SK-N-SH (cell line): ENCODE measurements around the gene PKP2. TPM values are rescaled to one million over a fixed set of nuclear protein-coding genes. Genes with fewer than 3 reads are reported as not detected.

Source experiments
- CTCF ChIA-PET: fragments of 300-600, 350-600 bp; formaldehyde crosslinking; extraction: SDS; loops from one replicate; lab custom pipeline; 2021; lab: Yijun Ruan, JAX
- POLR2A ChIA-PET: fragments of 350-600 bp; sonication (Branson Sonifier 250); formaldehyde crosslinking; extraction: SDS; loops from one replicate; lab custom pipeline; 2020; ENCODE audit warnings: antibody characterized with exemption, inconsistent platforms; lab: Yijun Ruan, JAX
- DNase-seq: peaks from one replicate; pipeline ENCODE4 v3.0.0; 2012
- H2AFZ ChIP-seq: fragments of 200-600 bp; sonication (generic); 2 replicates; pipeline ENCODE4 v1.8.1; 2016; ENCODE audit warnings: antibody characterized with exemption, mild to moderate bottlenecking, low read depth
- H3F3A ChIP-seq: fragments of 200-600 bp; sonication (generic); replicated peaks from 2 replicates; pipeline ENCODE3; 2016; ENCODE audit warnings: antibody characterized with exemption, mild to moderate bottlenecking; ENCODE audit not compliant: insufficient read depth
- H3K27ac ChIP-seq, 2 experiments: fragments of 200-500 bp in 1 of 2; fragments of 200-600 bp in 1 of 2; sonication (Bioruptor generic) in 1 of 2; sonication (generic), shearing (Covaris generic) in 1 of 2; 2 replicates each; pipeline versions ENCODE4 v1.5.1 to v1.6.1; 2014 to 2016; ENCODE audit warnings: low read depth in 2 of 2, inconsistent platforms in 1 of 2, low read length in 1 of 2, mild to moderate bottlenecking in 1 of 2, mixed read lengths in 1 of 2
- H3K27me3 ChIP-seq: fragments of 200-600 bp; sonication (generic), shearing (Covaris generic); 2 replicates; pipeline ENCODE4 v1.6.1; 2016; ENCODE audit warnings: mixed run types; ENCODE audit not compliant: insufficient read depth
- H3K36me3 ChIP-seq, 2 experiments: fragments of 200-500 bp in 1 of 2; fragments of 200-600 bp in 1 of 2; sonication (Bioruptor generic) in 1 of 2; sonication (generic) in 1 of 2; replicated peaks in 1 of 2; 2 replicates each; pipeline versions ENCODE3 to v1.5.1; 2014 to 2016; ENCODE audit warnings: low read length in 1 of 2, mild to moderate bottlenecking in 1 of 2; ENCODE audit not compliant: insufficient read depth in 2 of 2, control insufficient read depth in 1 of 2
- H3K4me1 ChIP-seq, 2 experiments: fragments of 200-500 bp in 1 of 2; fragments of 200-600 bp in 1 of 2; sonication (Bioruptor generic) in 1 of 2; sonication (generic), shearing (Covaris generic) in 1 of 2; 2 replicates each; pipeline versions ENCODE4 v1.5.1 to v1.6.1; 2014 to 2016; ENCODE audit warnings: low read depth in 1 of 2, low read length in 1 of 2, mixed run types in 1 of 2; ENCODE audit not compliant: insufficient read depth in 2 of 2, control insufficient read depth in 1 of 2
- H3K4me2 ChIP-seq: fragments of 200-600 bp; sonication (generic), shearing (Covaris generic); 2 replicates; pipeline ENCODE4 v1.6.1; 2017; ENCODE audit warnings: mixed run types
- H3K4me3 ChIP-seq, 2 experiments: fragments of 200-500 bp in 1 of 2; fragments of 200-600 bp in 1 of 2; sonication (Bioruptor generic) in 1 of 2; sonication (generic), shearing (Covaris generic) in 1 of 2; 2 replicates each; pipeline versions ENCODE4 v1.5.1 to v1.8.1; 2014 to 2016; ENCODE audit warnings: low read depth in 2 of 2, inconsistent platforms in 1 of 2, low read length in 1 of 2, mild to moderate bottlenecking in 1 of 2, mixed read lengths in 1 of 2, moderate library complexity in 1 of 2
- H3K79me2 ChIP-seq: fragments of 200-600 bp; sonication (generic); 2 replicates; pipeline ENCODE4 v1.8.1; 2017; ENCODE audit warnings: mild to moderate bottlenecking; ENCODE audit not compliant: insufficient read depth
- H3K9ac ChIP-seq: fragments of 200-600 bp; sonication (generic); 2 replicates; pipeline ENCODE4 v1.6.1; 2017; ENCODE audit warnings: mixed run types
- H3K9me2 ChIP-seq: fragments of 200-600 bp; sonication (generic); 2 replicates; pipeline ENCODE4 v1.6.1; 2017; ENCODE audit warnings: mixed run types
- H3K9me3 ChIP-seq: fragments of 200-600 bp; sonication (generic); 2 replicates; pipeline ENCODE4 v1.6.1; 2017; ENCODE audit warnings: mixed run types, mild to moderate bottlenecking, moderate library complexity
- H4K20me1 ChIP-seq: fragments of 200-600 bp; sonication (generic); 2 replicates; pipeline ENCODE4 v1.6.1; 2017; ENCODE audit warnings: mild to moderate bottlenecking, mixed run types; ENCODE audit not compliant: insufficient read depth
- CTCF ChIP-seq: fragments of 200-600 bp; sonication (generic); IDR thresholded peaks from 2 replicates; pipeline ENCODE4 v1.6.1; 2017; ENCODE audit warnings: antibody characterized with exemption, mild to moderate bottlenecking, moderate library complexity
- EP300 ChIP-seq, 2 experiments: IDR thresholded peaks; 2 replicates each; pipeline versions ENCODE4 v1.4.0 to v1.6.1; 2012; ENCODE audit warnings: borderline replicate concordance in 1 of 2, low read depth in 1 of 2, low read length in 1 of 2
- EZH2phosphoT487 ChIP-seq: fragments of 200-600 bp; sonication (generic); IDR thresholded peaks from 2 replicates; pipeline ENCODE4 v1.6.1; 2017; ENCODE audit warnings: low read depth, mixed run types, mild to moderate bottlenecking, antibody characterized with exemption, moderate library complexity, borderline replicate concordance
- FOXJ3 ChIP-seq: sonication (generic); formaldehyde crosslinking; IDR thresholded peaks from 2 replicates; pipeline ENCODE4 v1.5.1; 2020; ENCODE audit warnings: mild to moderate bottlenecking, missing genetic modification reagents
- FOXM1 ChIP-seq: IDR thresholded peaks from 2 replicates; pipeline ENCODE4 v1.4.0; 2012; ENCODE audit warnings: low read depth, mild to moderate bottlenecking
- GABPA ChIP-seq: IDR thresholded peaks from 2 replicates; pipeline ENCODE4 v1.4.0; 2012; ENCODE audit warnings: low read depth, mild to moderate bottlenecking
- JUND ChIP-seq: IDR thresholded peaks from 2 replicates; pipeline ENCODE4 v1.4.0; 2012
- MXI1 ChIP-seq: IDR thresholded peaks from 2 replicates; pipeline ENCODE4 v1.6.1; 2012; ENCODE audit warnings: mild to moderate bottlenecking, low read depth, low read length, improper control_type of control experiment
- NFIC ChIP-seq: IDR thresholded peaks from 2 replicates; pipeline ENCODE4 v1.4.0; 2012; ENCODE audit warnings: borderline replicate concordance
- NRF1 ChIP-seq: IDR thresholded peaks from 2 replicates; pipeline ENCODE4 v1.6.1; 2012; ENCODE audit warnings: low read depth, mild to moderate bottlenecking, low read length
- POLR2AphosphoS5 ChIP-seq: IDR thresholded peaks from 2 replicates; pipeline ENCODE4 v1.6.1; 2012; ENCODE audit warnings: low read depth, low read length
- RCOR1 ChIP-seq: fragments of 150-350 bp; IDR thresholded peaks from 2 replicates; pipeline ENCODE4 v1.6.1; 2017; ENCODE audit warnings: antibody characterized with exemption, low read length
- RXRA ChIP-seq: IDR thresholded peaks from 2 replicates; pipeline ENCODE4 v1.4.0; 2012; ENCODE audit warnings: low read depth, mild to moderate bottlenecking, borderline replicate concordance
- SIN3A ChIP-seq: IDR thresholded peaks from 2 replicates; pipeline ENCODE4 v1.6.1; 2012; ENCODE audit warnings: low read depth, mild to moderate bottlenecking, low read length, moderate library complexity, borderline replicate concordance
- SMC3 ChIP-seq: IDR thresholded peaks from 2 replicates; pipeline ENCODE4 v1.6.1; 2012; ENCODE audit warnings: low read depth, low read length, improper control_type of control experiment
- TCF12 ChIP-seq: IDR thresholded peaks from 2 replicates; pipeline ENCODE4 v1.4.0; 2012
- TEAD4 ChIP-seq: IDR thresholded peaks from 2 replicates; pipeline ENCODE4 v1.4.0; 2012; ENCODE audit warnings: mild to moderate bottlenecking, borderline replicate concordance; ENCODE audit not compliant: insufficient read depth
- WGBS: methylation state at CpG from one replicate; pipeline ENCODE4 v1.1.6; 2017; ENCODE audit warnings: low lambda C conversion rate; 5-methylcytosine and 5-hydroxymethylcytosine counted together
- polyA plus RNA-seq, 3 experiments: library from polyadenylated mRNA; depleted of rRNA; stranded (reverse); fragments of >200 nt; gene quantifications; 2 replicates each; pipeline ENCODE4 v1.2.3, GENCODE V29; 2012
- TF ChIP-seq, protein P1 (sequence below): IDR thresholded peaks from 2 replicates; pipeline ENCODE4 v1.6.1; 2012; ENCODE audit warnings: mild to moderate bottlenecking, low read depth, low read length, moderate library complexity

PKP2 gene
- polyA plus RNA-seq, 1 of the 3 experiments (the other 2 are of a cell fraction), result 0.10 TPM

GRCh38 chr12:32874975-32875374, 21.6 kb downstream of the PKP2 start:
- WGBS, result 55% methylated on average over 1 of the region's 1 CpG
- Histone ChIP-seq H3K27ac (no peak overlapping the region), H3K4me2 (no peak overlapping the region), H2AFZ (no peak overlapping the region), H3K9me3 (no peaks in the 10 kb centered on the region), H3K4me3 (no peak overlapping the region), H3F3A (no peaks in the 10 kb centered on the region)
- DNase-seq, result no peak
- TF ChIP-seq GABPA (no peak), MXI1 (no peak), NFIC (no peak), EZH2phosphoT487 (no peak), POLR2AphosphoS5 (no peak), FOXM1 (no peak), NRF1 (no peak), RCOR1 (no peak), TEAD4 (no peak), EP300 (IDR thresholded peaks at IDR 0.05; ENCODE audit: borderline replicate concordance in 1 of 2, low read depth in 1 of 2, low read length in 1 of 2) (no peak), SMC3 (no peak), FOXJ3 (CRISPR knock-in tag) (no peak), RXRA (no peak), TCF12 (no peak), CTCF (no peak), JUND (no peak), SIN3A (no peak)
- TF ChIP-seq, protein P1, sequence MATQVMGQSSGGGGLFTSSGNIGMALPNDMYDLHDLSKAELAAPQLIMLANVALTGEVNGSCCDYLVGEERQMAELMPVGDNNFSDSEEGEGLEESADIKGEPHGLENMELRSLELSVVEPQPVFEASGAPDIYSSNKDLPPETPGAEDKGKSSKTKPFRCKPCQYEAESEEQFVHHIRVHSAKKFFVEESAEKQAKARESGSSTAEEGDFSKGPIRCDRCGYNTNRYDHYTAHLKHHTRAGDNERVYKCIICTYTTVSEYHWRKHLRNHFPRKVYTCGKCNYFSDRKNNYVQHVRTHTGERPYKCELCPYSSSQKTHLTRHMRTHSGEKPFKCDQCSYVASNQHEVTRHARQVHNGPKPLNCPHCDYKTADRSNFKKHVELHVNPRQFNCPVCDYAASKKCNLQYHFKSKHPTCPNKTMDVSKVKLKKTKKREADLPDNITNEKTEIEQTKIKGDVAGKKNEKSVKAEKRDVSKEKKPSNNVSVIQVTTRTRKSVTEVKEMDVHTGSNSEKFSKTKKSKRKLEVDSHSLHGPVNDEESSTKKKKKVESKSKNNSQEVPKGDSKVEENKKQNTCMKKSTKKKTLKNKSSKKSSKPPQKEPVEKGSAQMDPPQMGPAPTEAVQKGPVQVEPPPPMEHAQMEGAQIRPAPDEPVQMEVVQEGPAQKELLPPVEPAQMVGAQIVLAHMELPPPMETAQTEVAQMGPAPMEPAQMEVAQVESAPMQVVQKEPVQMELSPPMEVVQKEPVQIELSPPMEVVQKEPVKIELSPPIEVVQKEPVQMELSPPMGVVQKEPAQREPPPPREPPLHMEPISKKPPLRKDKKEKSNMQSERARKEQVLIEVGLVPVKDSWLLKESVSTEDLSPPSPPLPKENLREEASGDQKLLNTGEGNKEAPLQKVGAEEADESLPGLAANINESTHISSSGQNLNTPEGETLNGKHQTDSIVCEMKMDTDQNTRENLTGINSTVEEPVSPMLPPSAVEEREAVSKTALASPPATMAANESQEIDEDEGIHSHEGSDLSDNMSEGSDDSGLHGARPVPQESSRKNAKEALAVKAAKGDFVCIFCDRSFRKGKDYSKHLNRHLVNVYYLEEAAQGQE, result no peak
- TF ChIP-seq, all 33 proteins: peak for 0
- Histone ChIP-seq H3K4me1 (peaks cover 0 to 13% of the 10 kb centered on the region in 2 experiments; a peak in 2 of 4 replicates), H4K20me1 (no peaks in the 10 kb centered on the region), H3K9ac (no peak overlapping the region), H3K27me3 (no peaks in the 10 kb centered on the region), H3K36me3 (no peaks in the 10 kb centered on the region), H3K79me2 (no peaks in the 10 kb centered on the region), H3K9me2 (no peaks in the 10 kb centered on the region)
- POLR2A ChIA-PET, result no interaction called here
- CTCF ChIA-PET, result interaction anchor here (0.6 kb wide), 1 partner anchor 1002 kb away, joined by 3 read pairs; no protein-coding TSS in a partner anchor
